ENCODE results near the gene CPAMD8.

CPAMD8 gene

GRCh38 chr19:16957855-16958254 is 68.8 kb downstream of the CPAMD8 start:
- H3K4me3 ChIP-seq (ENCODE audit: low read length): no peak overlapping the region
- DNase-seq (ENCODE audit: low read depth): no peak
- TF ChIP-seq CTCF (conservative IDR thresholded peaks at IDR 0.05; ENCODE audit: low read length): no peak

- H3K4me3 ChIP-seq (ENCODE audit: low read length): no peak overlapping the region
- no peak for TF ChIP-seq CTCF (conservative IDR thresholded peaks at IDR 0.05; ENCODE audit: low read length)
- peak; percentile 10 for DNase-seq (ENCODE audit: low read depth)
Observed at GRCh38 chr19:16957151-16957701, 69.4 kb downstream of the CPAMD8 start.

- H3K4me3 ChIP-seq (ENCODE audit: low read length): no peak overlapping the region
- no peak for TF ChIP-seq CTCF (conservative IDR thresholded peaks at IDR 0.05; ENCODE audit: low read length)
- no peak for DNase-seq (ENCODE audit: low read depth)
Observed at GRCh38 chr19:16955161-16955560, 71.4 kb downstream of the CPAMD8 start.

GRCh38 chr19:16952046-16952445 is 74.6 kb downstream of the CPAMD8 start:
- no peak for DNase-seq (ENCODE audit: low read depth)
- TF ChIP-seq CTCF (conservative IDR thresholded peaks at IDR 0.05; ENCODE audit: low read length): no peak
- H3K4me3 ChIP-seq (ENCODE audit: low read length): no peak overlapping the region

- no peak for DNase-seq (ENCODE audit: low read depth)
- no peak for TF ChIP-seq CTCF (conservative IDR thresholded peaks at IDR 0.05; ENCODE audit: low read length)
- H3K4me3 ChIP-seq (ENCODE audit: low read length): no peak overlapping the region
Observed at GRCh38 chr19:16951529-16951928, 75.1 kb downstream of the CPAMD8 start.

- TF ChIP-seq CTCF (conservative IDR thresholded peaks at IDR 0.05; ENCODE audit: low read length): no peak
- DNase-seq (ENCODE audit: low read depth): no peak
- no peak overlapping the region for H3K4me3 ChIP-seq (ENCODE audit: low read length)
Observed at GRCh38 chr19:16949496-16950023, 77.0 kb downstream of the CPAMD8 start.
